ENCODE results near the gene LIX1. TPM values are rescaled to one million over a fixed set of nuclear protein-coding genes. Genes with fewer than 3 reads are reported as not detected.
"Not testable (repeated sequence)": the region's sequence is repeated elsewhere in the genome, so short reads cannot be mapped to it uniquely, and the experiment has no call there.

Gene LIX1
- total RNA-seq, 1 experiment from 2014 or later, result not detected

GRCh38 chr5:97151370-97151769 lies 9.0 kb upstream of the LIX1 start:
- in situ Hi-C loops (cut with HindIII; ENCODE audit: low pct_unique_long_range_greater_than_20kb, low sequenced_read_pairs), result loop anchor here (25.0 kb wide), 2 partner anchors 264 to 389 kb away; partner anchors contain the start of gene ERAP2
- no peak for DNase-seq (ENCODE audit: low read depth, low spot score)

GRCh38 chr5:97150401-97150800 lies 8.0 kb upstream of the LIX1 start:
- DNase-seq (ENCODE audit: low read depth, low spot score), result no peak
- in situ Hi-C loops (cut with HindIII; ENCODE audit: low pct_unique_long_range_greater_than_20kb, low sequenced_read_pairs), result loop anchor here (25.0 kb wide), 2 partner anchors 263 to 388 kb away; partner anchors contain the start of gene ERAP2

- DNase-seq (ENCODE audit: low read depth, low spot score), result no peak
- in situ Hi-C loops (cut with HindIII; ENCODE audit: low pct_unique_long_range_greater_than_20kb, low sequenced_read_pairs), result loop anchor here (25.0 kb wide), 2 partner anchors 262 to 387 kb away; partner anchors contain the start of gene ERAP2
Observed at GRCh38 chr5:97149709-97150108, 7.3 kb upstream of the LIX1 start.

- in situ Hi-C loops (cut with HindIII; ENCODE audit: low pct_unique_long_range_greater_than_20kb, low sequenced_read_pairs), result no loop called here
- no peak for DNase-seq (ENCODE audit: low read depth, low spot score)
Observed at GRCh38 chr5:97148288-97148687, 5.9 kb upstream of the LIX1 start.

- in situ Hi-C loops (cut with HindIII; ENCODE audit: low pct_unique_long_range_greater_than_20kb, low sequenced_read_pairs), result no loop called here
- no peak for DNase-seq (ENCODE audit: low read depth, low spot score)
Observed at GRCh38 chr5:97143704-97144103, 1.3 kb upstream of the LIX1 start.

GRCh38 chr5:97141539-97141938 lies 872 bp downstream of the LIX1 start:
- in situ Hi-C loops (cut with HindIII; ENCODE audit: low pct_unique_long_range_greater_than_20kb, low sequenced_read_pairs), result no loop called here
- DNase-seq (ENCODE audit: low read depth, low spot score), result no peak

GRCh38 chr5:97141031-97141430 lies 1.4 kb downstream of the LIX1 start:
- no peak for DNase-seq (ENCODE audit: low read depth, low spot score)
- in situ Hi-C loops (cut with HindIII; ENCODE audit: low pct_unique_long_range_greater_than_20kb, low sequenced_read_pairs), result no loop called here

- in situ Hi-C loops (cut with HindIII; ENCODE audit: low pct_unique_long_range_greater_than_20kb, low sequenced_read_pairs); DNase-seq (ENCODE audit: low read depth, low spot score): not testable (repeated sequence)
Observed at GRCh38 chr5:97140250-97140649, 2.2 kb downstream of the LIX1 start.

- no peak for DNase-seq (ENCODE audit: low read depth, low spot score)
- in situ Hi-C loops (cut with HindIII; ENCODE audit: low pct_unique_long_range_greater_than_20kb, low sequenced_read_pairs), result no loop called here
Observed at GRCh38 chr5:97136475-97136874, 5.9 kb downstream of the LIX1 start.

GRCh38 chr5:97135868-97136267 lies 6.5 kb downstream of the LIX1 start:
- DNase-seq (ENCODE audit: low read depth, low spot score), result no peak
- in situ Hi-C loops (cut with HindIII; ENCODE audit: low pct_unique_long_range_greater_than_20kb, low sequenced_read_pairs), result no loop called here

- in situ Hi-C loops (cut with HindIII; ENCODE audit: low pct_unique_long_range_greater_than_20kb, low sequenced_read_pairs), result no loop called here
- no peak for DNase-seq (ENCODE audit: low read depth, low spot score)
Observed at GRCh38 chr5:97134634-97135033, 7.8 kb downstream of the LIX1 start.

- DNase-seq (ENCODE audit: low read depth, low spot score), result no peak
- in situ Hi-C loops (cut with HindIII; ENCODE audit: low pct_unique_long_range_greater_than_20kb, low sequenced_read_pairs), result no loop called here
Observed at GRCh38 chr5:97133101-97133500, 9.3 kb downstream of the LIX1 start.

- in situ Hi-C loops (cut with HindIII; ENCODE audit: low pct_unique_long_range_greater_than_20kb, low sequenced_read_pairs), result no loop called here
- no peak for DNase-seq (ENCODE audit: low read depth, low spot score)
Observed at GRCh38 chr5:97131921-97132320, 10.5 kb downstream of the LIX1 start.

- no peak for DNase-seq (ENCODE audit: low read depth, low spot score)
- in situ Hi-C loops (cut with HindIII; ENCODE audit: low pct_unique_long_range_greater_than_20kb, low sequenced_read_pairs), result no loop called here
Observed at GRCh38 chr5:97131139-97131710, 11.2 kb downstream of the LIX1 start.

GRCh38 chr5:97127727-97128126 lies 14.7 kb downstream of the LIX1 start:
- no peak for DNase-seq (ENCODE audit: low read depth, low spot score)
- in situ Hi-C loops (cut with HindIII; ENCODE audit: low pct_unique_long_range_greater_than_20kb, low sequenced_read_pairs), result no loop called here

- DNase-seq (ENCODE audit: low read depth, low spot score), result no peak
- in situ Hi-C loops (cut with HindIII; ENCODE audit: low pct_unique_long_range_greater_than_20kb, low sequenced_read_pairs), result no loop called here
Observed at GRCh38 chr5:97125125-97125683, 17.2 kb downstream of the LIX1 start.

- no peak for DNase-seq (ENCODE audit: low read depth, low spot score)
- in situ Hi-C loops (cut with HindIII; ENCODE audit: low pct_unique_long_range_greater_than_20kb, low sequenced_read_pairs), result no loop called here
Observed at GRCh38 chr5:97124335-97124734, 18.1 kb downstream of the LIX1 start.

- in situ Hi-C loops (cut with HindIII; ENCODE audit: low pct_unique_long_range_greater_than_20kb, low sequenced_read_pairs), result no loop called here
- no peak for DNase-seq (ENCODE audit: low read depth, low spot score)
Observed at GRCh38 chr5:97121848-97122247, 20.6 kb downstream of the LIX1 start.

- DNase-seq (ENCODE audit: low read depth, low spot score), result no peak
Observed at GRCh38 chr5:97120195-97120594, 22.2 kb downstream of the LIX1 start.

More at GRCh38 chr5:97120195-97120594, 22.2 kb downstream of the LIX1 start:
- in situ Hi-C loops (cut with HindIII; ENCODE audit: low pct_unique_long_range_greater_than_20kb, low sequenced_read_pairs), result no loop called here

Data from SK-MEL-5 (cell line).